HG03066 (cell line): ENCODE data around the gene DNAJC1.
"Not testable (repeated sequence)": the region's sequence is repeated elsewhere in the genome, so short reads cannot be mapped to it uniquely, and the experiment has no call there.

Source experiments
- ATAC-seq: cut with Tn5 transposase; IDR thresholded peaks from one replicate; pipeline ENCODE4 v1.9.1; 2021; ENCODE audit warnings: low read depth; ENCODE audit not compliant: unreplicated experiment

The DNAJC1 gene

GRCh38 chr10:21912625-21913024, 90.9 kb downstream of the DNAJC1 start:
- no peak for ATAC-seq

- ATAC-seq, result no peak
Measured at GRCh38 chr10:21910798-21911197, 92.7 kb downstream of the DNAJC1 start.

GRCh38 chr10:21907436-21907835, 96.1 kb downstream of the DNAJC1 start:
- ATAC-seq, result no peak

- ATAC-seq, result no peak
Measured at GRCh38 chr10:21904930-21905329, 98.6 kb downstream of the DNAJC1 start.

GRCh38 chr10:21899736-21900135, 103.8 kb downstream of the DNAJC1 start:
- no peak for ATAC-seq

- ATAC-seq, result no peak
Measured at GRCh38 chr10:21895932-21896331, 107.6 kb downstream of the DNAJC1 start.

- no peak for ATAC-seq
Measured at GRCh38 chr10:21894648-21895342, 108.7 kb downstream of the DNAJC1 start.

GRCh38 chr10:21891439-21891838, 112.1 kb downstream of the DNAJC1 start:
- no peak for ATAC-seq

- ATAC-seq, result peak; percentile 37
Measured at GRCh38 chr10:21889477-21890275, 113.9 kb downstream of the DNAJC1 start.

- ATAC-seq, result peak; percentile 95
Measured at GRCh38 chr10:21888959-21889358, 114.6 kb downstream of the DNAJC1 start.

GRCh38 chr10:21885940-21886339, 117.6 kb downstream of the DNAJC1 start:
- ATAC-seq, result no peak

- no peak for ATAC-seq
Measured at GRCh38 chr10:21873198-21873597, 130.3 kb downstream of the DNAJC1 start.

GRCh38 chr10:21872771-21873170, 130.8 kb downstream of the DNAJC1 start:
- not testable (repeated sequence) for ATAC-seq

- no peak for ATAC-seq
Measured at GRCh38 chr10:21870849-21871248, 132.7 kb downstream of the DNAJC1 start.

- ATAC-seq, result not testable (repeated sequence)
Measured at GRCh38 chr10:21869087-21869486, 134.4 kb downstream of the DNAJC1 start.

- ATAC-seq, result no peak
Measured at GRCh38 chr10:21860718-21861117, 142.8 kb downstream of the DNAJC1 start.

- no peak for ATAC-seq
Measured at GRCh38 chr10:21858455-21858854, 145.1 kb downstream of the DNAJC1 start.

GRCh38 chr10:21849607-21850006, 153.9 kb downstream of the DNAJC1 start:
- no peak for ATAC-seq

GRCh38 chr10:21843645-21844044, 159.9 kb downstream of the DNAJC1 start:
- no peak for ATAC-seq

- not testable (repeated sequence) for ATAC-seq
Measured at GRCh38 chr10:21841273-21841672, 162.3 kb downstream of the DNAJC1 start.

- ATAC-seq, result not testable (repeated sequence)
Measured at GRCh38 chr10:21837487-21837886, 166.0 kb downstream of the DNAJC1 start.

- ATAC-seq, result not testable (repeated sequence)
Measured at GRCh38 chr10:21834574-21834973, 169.0 kb downstream of the DNAJC1 start.
